Measurements from ENCODE around the gene GPD1. TPM values are rescaled to one million over a fixed set of nuclear protein-coding genes. Genes with fewer than 3 reads are reported as not detected.
A peak's percentile ranks its signal among the peaks of the same experiment; 100 is the strongest.

GPD1 gene
- total RNA-seq, 1 experiment from 2014 or later = 1.4 TPM

- DNase-seq (ENCODE audit: low read depth, low spot score) = peak; percentile 19
- in situ Hi-C loops (cut with HindIII; ENCODE audit: low pct_unique_long_range_greater_than_20kb, low sequenced_read_pairs) = no loop called here
Observed at GRCh38 chr12:50110127-50110761, 6.4 kb downstream of the GPD1 start.

GRCh38 chr12:50110762-50111351 is 7.0 kb downstream of the GPD1 start:
- DNase-seq (ENCODE audit: low read depth, low spot score) = peak; percentile 27
- in situ Hi-C loops (cut with HindIII; ENCODE audit: low pct_unique_long_range_greater_than_20kb, low sequenced_read_pairs) = no loop called here

- DNase-seq (ENCODE audit: low read depth, low spot score) = no peak
- in situ Hi-C loops (cut with HindIII; ENCODE audit: low pct_unique_long_range_greater_than_20kb, low sequenced_read_pairs) = no loop called here
Observed at GRCh38 chr12:50111395-50111692, 7.5 kb downstream of the GPD1 start.

GRCh38 chr12:50111693-50112455 is 8.1 kb downstream of the GPD1 start, which contains the start of gene COX14:
Gene COX14 (plus strand): TSS chr12:50112236. CDS start chr12:50120044, 7,808 bp downstream.
- in situ Hi-C loops (cut with HindIII; ENCODE audit: low pct_unique_long_range_greater_than_20kb, low sequenced_read_pairs) = no loop called here
- DNase-seq (ENCODE audit: low read depth, low spot score) = peak; percentile 99

GRCh38 chr12:50112456-50113218 is 8.8 kb downstream of the GPD1 start:
- peak; percentile 56 for DNase-seq (ENCODE audit: low read depth, low spot score)

GRCh38 chr12:50117057-50117622 is 13.3 kb downstream of the GPD1 start:
- in situ Hi-C loops (cut with HindIII; ENCODE audit: low pct_unique_long_range_greater_than_20kb, low sequenced_read_pairs) = no loop called here

More at GRCh38 chr12:50112456-50113218, 8.8 kb downstream of the GPD1 start:
- in situ Hi-C loops (cut with HindIII; ENCODE audit: low pct_unique_long_range_greater_than_20kb, low sequenced_read_pairs) = no loop called here

GRCh38 chr12:50119387-50119786 is 15.6 kb downstream of the GPD1 start:
- DNase-seq (ENCODE audit: low read depth, low spot score) = no peak
- in situ Hi-C loops (cut with HindIII; ENCODE audit: low pct_unique_long_range_greater_than_20kb, low sequenced_read_pairs) = no loop called here

More at GRCh38 chr12:50117057-50117622, 13.3 kb downstream of the GPD1 start:
- no peak for DNase-seq (ENCODE audit: low read depth, low spot score)

- in situ Hi-C loops (cut with HindIII; ENCODE audit: low pct_unique_long_range_greater_than_20kb, low sequenced_read_pairs) = no loop called here
- no peak for DNase-seq (ENCODE audit: low read depth, low spot score)
Observed at GRCh38 chr12:50120521-50120920, 16.7 kb downstream of the GPD1 start.

- DNase-seq (ENCODE audit: low read depth, low spot score) = no peak
- in situ Hi-C loops (cut with HindIII; ENCODE audit: low pct_unique_long_range_greater_than_20kb, low sequenced_read_pairs) = no loop called here
Observed at GRCh38 chr12:50120953-50121352, 17.1 kb downstream of the GPD1 start.

- in situ Hi-C loops (cut with HindIII; ENCODE audit: low pct_unique_long_range_greater_than_20kb, low sequenced_read_pairs) = no loop called here
- DNase-seq (ENCODE audit: low read depth, low spot score) = no peak
Observed at GRCh38 chr12:50121641-50122040, 17.8 kb downstream of the GPD1 start.

- no peak for DNase-seq (ENCODE audit: low read depth, low spot score)
- in situ Hi-C loops (cut with HindIII; ENCODE audit: low pct_unique_long_range_greater_than_20kb, low sequenced_read_pairs) = no loop called here
Observed at GRCh38 chr12:50123203-50123602, 19.4 kb downstream of the GPD1 start.

GRCh38 chr12:50127546-50127945 is 23.7 kb downstream of the GPD1 start:
- in situ Hi-C loops (cut with HindIII; ENCODE audit: low pct_unique_long_range_greater_than_20kb, low sequenced_read_pairs) = no loop called here
- DNase-seq (ENCODE audit: low read depth, low spot score) = no peak

- in situ Hi-C loops (cut with HindIII; ENCODE audit: low pct_unique_long_range_greater_than_20kb, low sequenced_read_pairs) = no loop called here
- no peak for DNase-seq (ENCODE audit: low read depth, low spot score)
Observed at GRCh38 chr12:50129290-50129689, 25.5 kb downstream of the GPD1 start.

GRCh38 chr12:50132505-50133135 is 28.8 kb downstream of the GPD1 start:
- in situ Hi-C loops (cut with HindIII; ENCODE audit: low pct_unique_long_range_greater_than_20kb, low sequenced_read_pairs) = no loop called here
- peak; percentile 71 for DNase-seq (ENCODE audit: low read depth, low spot score)

GRCh38 chr12:50142993-50143392 is 39.2 kb downstream of the GPD1 start:
- DNase-seq (ENCODE audit: low read depth, low spot score) = no peak
- in situ Hi-C loops (cut with HindIII; ENCODE audit: low pct_unique_long_range_greater_than_20kb, low sequenced_read_pairs) = no loop called here

GRCh38 chr12:50145439-50145838 is 41.6 kb downstream of the GPD1 start:
- no peak for DNase-seq (ENCODE audit: low read depth, low spot score)
- in situ Hi-C loops (cut with HindIII; ENCODE audit: low pct_unique_long_range_greater_than_20kb, low sequenced_read_pairs) = no loop called here

- in situ Hi-C loops (cut with HindIII; ENCODE audit: low pct_unique_long_range_greater_than_20kb, low sequenced_read_pairs) = no loop called here
- DNase-seq (ENCODE audit: low read depth, low spot score) = no peak
Observed at GRCh38 chr12:50147281-50147680, 43.5 kb downstream of the GPD1 start.

Data from SK-MEL-5 (cell line).